GM23248 (cell line): ENCODE data around the gene TWIST2.

ENCODE experiments used
- EZH2 ChIP-seq: fragments of 200-600 bp; sonication (generic); IDR thresholded peaks from 2 replicates; pipeline ENCODE4 v1.6.1; 2018; ENCODE audit warnings: antibody characterized with exemption, mild to moderate bottlenecking; ENCODE audit not compliant: insufficient read depth, poor library complexity, severe bottlenecking
- EZH2phosphoT487 ChIP-seq: fragments of 200-600 bp; sonication (generic); IDR thresholded peaks from 2 replicates; pipeline ENCODE4 v1.6.1; 2018; ENCODE audit warnings: antibody characterized with exemption, moderate library complexity, mild to moderate bottlenecking, low read depth; ENCODE audit not compliant: insufficient read depth

DNA sequence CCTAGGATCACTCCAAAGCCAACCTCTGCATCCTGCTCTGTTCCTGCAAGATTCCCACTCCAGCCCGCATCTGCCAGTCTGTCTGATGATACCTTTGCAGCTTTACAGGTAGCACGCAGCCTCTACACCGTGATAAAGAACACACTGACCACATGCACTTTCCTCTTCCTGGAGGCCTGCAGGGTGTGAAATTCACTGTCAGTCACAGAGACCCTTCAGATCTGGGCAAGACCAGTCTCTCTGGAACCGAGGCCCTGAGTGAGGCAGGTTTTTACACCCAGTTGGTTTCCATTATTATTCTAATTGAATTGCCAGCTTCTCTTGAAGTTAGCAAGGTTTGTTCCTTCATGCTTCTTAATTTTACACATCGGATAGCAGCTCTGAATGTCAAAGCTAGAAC, 30.5 kb upstream of the TWIST2 start:
- TF ChIP-seq EZH2 (no peak), EZH2phosphoT487 (no peak)
